KMS-11 (cell line): ENCODE results near the gene PNPO.

ENCODE experiments used
- H2AFZ ChIP-seq: fragments of 200-600 bp; sonication (generic); 2 replicates; pipeline ENCODE4 v1.6.1; 2016; ENCODE audit warnings: antibody characterized with exemption, mixed run types, low read depth
- H3K27ac ChIP-seq: fragments of 200-600 bp; sonication (generic); 2 replicates; pipeline ENCODE4 v1.6.1; 2016; ENCODE audit warnings: mild to moderate bottlenecking, mixed run types
- H3K27me3 ChIP-seq: fragments of 200-600 bp; sonication (generic); 2 replicates; pipeline ENCODE4 v1.6.1; 2017; ENCODE audit warnings: mild to moderate bottlenecking, low read depth, mixed run types, moderate library complexity; ENCODE audit not compliant: insufficient read depth
- H3K36me3 ChIP-seq: fragments of 200-600 bp; sonication (generic); 2 replicates; pipeline ENCODE4 v1.6.1; 2017; ENCODE audit warnings: mild to moderate bottlenecking, mixed run types; ENCODE audit not compliant: insufficient read depth
- H3K4me1 ChIP-seq: fragments of 200-600 bp; sonication (generic); 2 replicates; pipeline ENCODE4 v1.6.1; 2016; ENCODE audit warnings: mild to moderate bottlenecking, low read depth, mixed run types; ENCODE audit not compliant: poor library complexity, severe bottlenecking
- H3K4me2 ChIP-seq: fragments of 200-600 bp; sonication (generic); 2 replicates; pipeline ENCODE4 v1.7.0; 2016; ENCODE audit warnings: mild to moderate bottlenecking, mixed run types
- H3K4me3 ChIP-seq: fragments of 200-600 bp; sonication (generic); IDR thresholded peaks from 2 replicates; pipeline ENCODE4 v1.6.1; 2017; ENCODE audit warnings: low read depth, low read length, mixed read lengths; ENCODE audit not compliant: insufficient read depth
- H3K79me2 ChIP-seq: fragments of 200-600 bp; sonication (generic); 2 replicates; pipeline ENCODE4 v1.6.1; 2016; ENCODE audit warnings: low read depth, mixed run types; ENCODE audit not compliant: insufficient read depth
- H3K9ac ChIP-seq: fragments of 200-600 bp; sonication (generic); 2 replicates; pipeline ENCODE4 v1.6.1; 2016; ENCODE audit warnings: mild to moderate bottlenecking, mixed run types
- H4K20me1 ChIP-seq: fragments of 200-600 bp; sonication (generic); 2 replicates; pipeline ENCODE4 v1.6.1; 2016; ENCODE audit warnings: mild to moderate bottlenecking, mixed run types; ENCODE audit not compliant: insufficient read depth
- CTCF ChIP-seq: fragments of 200-600 bp; sonication (generic); conservative IDR thresholded peaks from 2 replicates; pipeline ENCODE4 v1.6.1; 2017; ENCODE audit warnings: low read depth, mild to moderate bottlenecking, antibody characterized with exemption, low read length, moderate library complexity, mixed read lengths

PNPO gene

GRCh38 chr17:47915776-47916398 lies 25.5 kb upstream of the PNPO start:
- Histone ChIP-seq H3K36me3 (no peaks in the 10 kb centered on the region), H3K79me2 (no peaks in the 10 kb centered on the region), H4K20me1 (no peaks in the 10 kb centered on the region), H3K9ac (no peak overlapping the region), H2AFZ (no peak overlapping the region), H3K4me3 (no peak overlapping the region), H3K27me3 (no peaks in the 10 kb centered on the region), H3K27ac (no peak overlapping the region), H3K4me2 (no peak overlapping the region), H3K4me1 (no peaks in the 10 kb centered on the region)
- TF ChIP-seq CTCF = no peak

GRCh38 chr17:47916489-47917208 lies 24.7 kb upstream of the PNPO start:
- Histone ChIP-seq H3K4me1 (no peaks in the 10 kb centered on the region), H3K27me3 (no peaks in the 10 kb centered on the region), H2AFZ (no peak overlapping the region), H3K4me3 (no peak overlapping the region), H3K9ac (no peak overlapping the region), H3K79me2 (no peaks in the 10 kb centered on the region), H3K27ac (no peak overlapping the region), H3K4me2 (no peak overlapping the region), H4K20me1 (no peaks in the 10 kb centered on the region), H3K36me3 (no peaks in the 10 kb centered on the region)
- TF ChIP-seq CTCF = no peak

GRCh38 chr17:47917581-47917980 lies 23.8 kb upstream of the PNPO start:
- H3K27me3 ChIP-seq = no peaks in the 10 kb centered on the region
- no peak overlapping the region for H2AFZ ChIP-seq
- H3K36me3 ChIP-seq = no peaks in the 10 kb centered on the region
- no peak for TF ChIP-seq CTCF
- H3K4me3 ChIP-seq = no peak overlapping the region
- no peak overlapping the region for H3K9ac ChIP-seq
- H3K4me1 ChIP-seq = no peaks in the 10 kb centered on the region
- H3K79me2 ChIP-seq = no peaks in the 10 kb centered on the region
- no peak overlapping the region for H3K4me2 ChIP-seq
- no peaks in the 10 kb centered on the region for H4K20me1 ChIP-seq
- H3K27ac ChIP-seq = no peak overlapping the region

- no peak overlapping the region for H3K9ac ChIP-seq
- H3K4me2 ChIP-seq = no peak overlapping the region
- no peaks in the 10 kb centered on the region for H3K27me3 ChIP-seq
- TF ChIP-seq CTCF = no peak
- no peak overlapping the region for H3K27ac ChIP-seq
- no peaks in the 10 kb centered on the region for H3K36me3 ChIP-seq
- H2AFZ ChIP-seq = no peak overlapping the region
- H3K79me2 ChIP-seq = no peaks in the 10 kb centered on the region
- H3K4me1 ChIP-seq = no peaks in the 10 kb centered on the region
- no peaks in the 10 kb centered on the region for H4K20me1 ChIP-seq
- no peak overlapping the region for H3K4me3 ChIP-seq
These were observed 23.4 kb upstream of the PNPO start for GRCh38 chr17:47918006-47918405.
